Nephron progenitor cell (in vitro differentiated cells): ENCODE data around the gene UBQLNL.

Experiments
- DNase-seq: peaks from one replicate; pipeline ENCODE4 v3.0.0; 2021
- H3K27ac Mint-ChIP-seq: 2 replicates; pipeline ENCODE4 v1.8.0; 2021; ENCODE audit warnings: mild to moderate bottlenecking, moderate library complexity, mixed read lengths
- H3K27me3 Mint-ChIP-seq: 2 replicates; pipeline ENCODE4 v1.8.0; 2021; ENCODE audit warnings: mild to moderate bottlenecking, low read depth, mixed read lengths; ENCODE audit not compliant: poor library complexity
- H3K36me3 Mint-ChIP-seq: 2 replicates; pipeline ENCODE4 v1.8.0; 2021; ENCODE audit warnings: low read depth, mixed read lengths
- H3K4me1 Mint-ChIP-seq: 2 replicates; pipeline ENCODE4 v1.8.0; 2021; ENCODE audit warnings: mixed read lengths
- H3K4me3 Mint-ChIP-seq: 2 replicates; pipeline ENCODE4 v1.8.0; 2021; ENCODE audit warnings: mild to moderate bottlenecking, moderate library complexity, mixed read lengths
- H3K9me3 Mint-ChIP-seq: 2 replicates; pipeline ENCODE4 v1.8.0; 2021; ENCODE audit warnings: mild to moderate bottlenecking, moderate library complexity, mixed read lengths
- TF ChIP-seq, protein P1 (sequence below): fragments of 200-600 bp; sonication (generic); IDR thresholded peaks from 2 replicates; pipeline ENCODE4 v1.5.0; 2021; ENCODE audit warnings: antibody characterized with exemption

The UBQLNL gene

DNA sequence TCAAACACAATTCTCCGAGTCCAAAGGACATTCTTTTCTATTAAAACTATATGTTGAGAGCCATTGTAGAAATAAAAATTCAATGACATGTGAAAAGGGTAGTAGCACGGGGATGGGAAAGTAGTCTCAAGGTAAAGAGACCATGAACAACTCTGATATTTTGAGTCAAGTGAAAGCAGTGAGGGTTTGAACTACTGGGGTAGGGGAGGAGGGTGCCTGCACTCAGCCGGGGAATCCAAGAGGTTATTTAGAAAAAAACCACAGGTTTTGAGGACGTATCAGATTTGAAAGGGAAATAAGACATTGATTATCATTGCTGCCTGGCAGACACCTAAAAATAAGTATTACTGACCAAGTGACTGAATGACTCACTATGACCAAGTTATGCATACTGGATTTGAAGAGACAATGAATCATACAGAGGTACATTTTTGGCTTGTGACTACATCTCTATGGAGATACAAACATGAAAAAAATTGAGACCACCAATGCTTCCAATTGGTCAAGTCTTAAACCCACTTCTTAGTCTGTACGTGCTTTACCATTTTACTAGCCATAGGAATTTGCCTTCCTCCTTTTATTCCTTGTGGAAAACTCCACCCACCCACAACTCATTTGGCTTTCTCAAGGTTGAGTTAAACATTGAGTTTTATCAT, 34.1 kb upstream of the UBQLNL start:
- no peak for DNase-seq
- H3K9me3 Mint-ChIP-seq: no peaks in the 10 kb centered on the region
- no peaks in the 10 kb centered on the region for H3K4me1 Mint-ChIP-seq
- H3K27me3 Mint-ChIP-seq: peaks cover 3% of the 10 kb centered on the region
- H3K36me3 Mint-ChIP-seq: no peaks in the 10 kb centered on the region
- no peak overlapping the region for H3K4me3 Mint-ChIP-seq
- no peak overlapping the region for H3K27ac Mint-ChIP-seq
- TF ChIP-seq, protein P1, sequence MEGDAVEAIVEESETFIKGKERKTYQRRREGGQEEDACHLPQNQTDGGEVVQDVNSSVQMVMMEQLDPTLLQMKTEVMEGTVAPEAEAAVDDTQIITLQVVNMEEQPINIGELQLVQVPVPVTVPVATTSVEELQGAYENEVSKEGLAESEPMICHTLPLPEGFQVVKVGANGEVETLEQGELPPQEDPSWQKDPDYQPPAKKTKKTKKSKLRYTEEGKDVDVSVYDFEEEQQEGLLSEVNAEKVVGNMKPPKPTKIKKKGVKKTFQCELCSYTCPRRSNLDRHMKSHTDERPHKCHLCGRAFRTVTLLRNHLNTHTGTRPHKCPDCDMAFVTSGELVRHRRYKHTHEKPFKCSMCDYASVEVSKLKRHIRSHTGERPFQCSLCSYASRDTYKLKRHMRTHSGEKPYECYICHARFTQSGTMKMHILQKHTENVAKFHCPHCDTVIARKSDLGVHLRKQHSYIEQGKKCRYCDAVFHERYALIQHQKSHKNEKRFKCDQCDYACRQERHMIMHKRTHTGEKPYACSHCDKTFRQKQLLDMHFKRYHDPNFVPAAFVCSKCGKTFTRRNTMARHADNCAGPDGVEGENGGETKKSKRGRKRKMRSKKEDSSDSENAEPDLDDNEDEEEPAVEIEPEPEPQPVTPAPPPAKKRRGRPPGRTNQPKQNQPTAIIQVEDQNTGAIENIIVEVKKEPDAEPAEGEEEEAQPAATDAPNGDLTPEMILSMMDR: no peak

- H3K36me3 Mint-ChIP-seq: no peaks in the 10 kb centered on the region
- no peak within 1 kb of the TSS for H3K4me3 Mint-ChIP-seq
- no peaks in the 10 kb centered on the region for H3K4me1 Mint-ChIP-seq
- no peaks in the 10 kb centered on the region for H3K9me3 Mint-ChIP-seq
- H3K27ac Mint-ChIP-seq: no peak within 1 kb of the TSS
- peaks cover 3% of the 10 kb centered on the region for H3K27me3 Mint-ChIP-seq
- TF ChIP-seq, protein P1: no peak
- DNase-seq: no peak
Observed at GRCh38 chr11:5548440-5548839, 31.9 kb upstream of the UBQLNL start, which contains the start of gene OR52H1. OR52H1 (minus strand) TSS chr11:5548540; CDS start chr11:5545505, 3,035 bp downstream.

DNA sequence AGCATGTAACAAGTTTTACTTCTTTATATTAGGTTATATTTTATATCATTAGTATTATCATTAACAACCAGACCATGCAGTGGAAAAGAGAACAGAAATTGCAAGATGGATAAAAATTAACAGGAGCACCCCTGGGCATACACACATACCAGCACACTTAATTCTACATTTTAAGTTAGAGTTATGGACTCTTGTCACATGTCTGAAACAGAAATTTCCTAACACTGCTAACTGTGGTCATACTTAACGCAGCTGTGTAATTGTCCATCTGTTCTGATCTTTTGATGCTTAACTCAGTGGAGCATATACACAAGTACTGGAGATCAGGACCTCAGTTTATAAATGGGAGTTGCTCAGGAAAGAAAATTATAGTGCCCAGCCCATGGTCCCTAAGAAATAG, 31.5 kb upstream of the UBQLNL start:
- Mint-ChIP-seq H3K36me3 (no peaks in the 10 kb centered on the region), H3K4me1 (no peaks in the 10 kb centered on the region), H3K4me3 (no peak overlapping the region), H3K9me3 (no peaks in the 10 kb centered on the region), H3K27me3 (peaks cover 3% of the 10 kb centered on the region), H3K27ac (no peak overlapping the region)
- DNase-seq: no peak
- TF ChIP-seq, protein P1: no peak

GRCh38 chr11:5546457-5546856, 30.0 kb upstream of the UBQLNL start:
- H3K36me3 Mint-ChIP-seq: no peaks in the 10 kb centered on the region
- H3K4me1 Mint-ChIP-seq: no peaks in the 10 kb centered on the region
- no peak overlapping the region for H3K27ac Mint-ChIP-seq
- no peak overlapping the region for H3K4me3 Mint-ChIP-seq
- no peak for DNase-seq
- no peaks in the 10 kb centered on the region for H3K27me3 Mint-ChIP-seq
- H3K9me3 Mint-ChIP-seq: no peaks in the 10 kb centered on the region
- TF ChIP-seq, protein P1: no peak

- Mint-ChIP-seq H3K4me1 (no peaks in the 10 kb centered on the region), H3K36me3 (no peaks in the 10 kb centered on the region), H3K27ac (no peak overlapping the region), H3K9me3 (peaks cover 9% of the 10 kb centered on the region), H3K27me3 (peaks cover 6% of the 10 kb centered on the region), H3K4me3 (no peak overlapping the region)
- DNase-seq: no peak
- TF ChIP-seq, protein P1: no peak
Observed at GRCh38 chr11:5541427-5541826, 24.9 kb upstream of the UBQLNL start.

DNA sequence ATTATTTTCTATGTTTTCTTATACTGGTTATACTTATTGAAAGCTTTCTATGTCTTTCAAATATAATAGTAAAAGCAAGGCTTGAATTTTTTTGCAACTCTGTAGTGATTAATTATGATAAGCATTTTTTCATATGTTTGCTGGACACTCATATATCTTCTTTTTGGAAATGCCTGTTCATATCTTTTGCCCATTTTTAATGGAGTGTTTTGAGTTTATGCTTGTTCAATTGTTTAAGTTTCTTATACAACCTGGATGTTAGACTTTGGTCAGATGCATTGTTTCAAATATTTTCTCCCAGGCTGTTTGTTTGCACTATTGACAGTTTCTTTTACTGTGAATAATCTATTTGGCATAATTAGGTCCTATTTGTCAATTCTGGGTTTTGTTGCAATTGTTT, 20.0 kb upstream of the UBQLNL start:
- no peak overlapping the region for H3K4me3 Mint-ChIP-seq
- DNase-seq: no peak
- H3K36me3 Mint-ChIP-seq: no peaks in the 10 kb centered on the region
- peaks cover 9% of the 10 kb centered on the region for H3K9me3 Mint-ChIP-seq
- no peak overlapping the region for H3K27ac Mint-ChIP-seq
- TF ChIP-seq, protein P1: no peak
- peaks cover 6% of the 10 kb centered on the region for H3K27me3 Mint-ChIP-seq
- H3K4me1 Mint-ChIP-seq: no peaks in the 10 kb centered on the region
